AG08396 (cell line): ENCODE data around the gene AS3MT.
"Not testable (repeated sequence)": the region's sequence is repeated elsewhere in the genome, so short reads cannot be mapped to it uniquely, and the experiment has no call there.

ENCODE experiments used
- DNase-seq: peaks from one replicate; pipeline ENCODE4 v3.0.0; 2012; ENCODE audit warnings: low spot score, mixed read lengths

Gene AS3MT

DNA sequence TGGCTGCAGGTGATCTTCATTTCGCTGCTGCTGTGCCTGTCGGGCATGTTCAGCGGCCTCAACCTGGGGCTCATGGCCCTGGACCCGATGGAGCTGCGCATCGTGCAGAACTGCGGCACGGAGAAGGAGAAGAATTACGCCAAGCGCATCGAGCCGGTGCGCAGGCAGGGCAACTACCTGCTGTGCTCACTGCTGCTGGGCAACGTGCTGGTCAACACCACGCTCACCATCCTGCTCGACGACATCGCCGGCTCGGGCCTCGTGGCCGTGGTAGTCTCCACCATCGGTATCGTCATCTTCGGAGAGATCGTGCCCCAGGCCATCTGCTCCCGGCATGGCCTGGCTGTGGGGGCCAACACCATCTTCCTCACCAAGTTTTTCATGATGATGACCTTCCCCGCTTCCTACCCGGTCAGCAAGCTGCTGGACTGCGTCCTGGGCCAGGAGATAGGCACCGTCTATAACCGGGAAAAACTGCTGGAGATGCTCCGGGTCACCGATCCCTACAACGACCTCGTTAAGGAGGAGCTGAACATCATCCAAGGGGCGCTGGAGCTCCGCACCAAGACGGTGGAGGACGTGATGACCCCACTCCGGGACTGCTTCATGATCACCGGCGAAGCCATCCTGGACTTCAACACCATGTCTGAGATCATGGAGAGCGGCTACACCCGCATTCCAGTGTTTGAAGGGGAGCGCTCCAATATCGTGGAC, 50.1 kb downstream of the AS3MT start:
- DNase-seq: peak; percentile 26

DNA sequence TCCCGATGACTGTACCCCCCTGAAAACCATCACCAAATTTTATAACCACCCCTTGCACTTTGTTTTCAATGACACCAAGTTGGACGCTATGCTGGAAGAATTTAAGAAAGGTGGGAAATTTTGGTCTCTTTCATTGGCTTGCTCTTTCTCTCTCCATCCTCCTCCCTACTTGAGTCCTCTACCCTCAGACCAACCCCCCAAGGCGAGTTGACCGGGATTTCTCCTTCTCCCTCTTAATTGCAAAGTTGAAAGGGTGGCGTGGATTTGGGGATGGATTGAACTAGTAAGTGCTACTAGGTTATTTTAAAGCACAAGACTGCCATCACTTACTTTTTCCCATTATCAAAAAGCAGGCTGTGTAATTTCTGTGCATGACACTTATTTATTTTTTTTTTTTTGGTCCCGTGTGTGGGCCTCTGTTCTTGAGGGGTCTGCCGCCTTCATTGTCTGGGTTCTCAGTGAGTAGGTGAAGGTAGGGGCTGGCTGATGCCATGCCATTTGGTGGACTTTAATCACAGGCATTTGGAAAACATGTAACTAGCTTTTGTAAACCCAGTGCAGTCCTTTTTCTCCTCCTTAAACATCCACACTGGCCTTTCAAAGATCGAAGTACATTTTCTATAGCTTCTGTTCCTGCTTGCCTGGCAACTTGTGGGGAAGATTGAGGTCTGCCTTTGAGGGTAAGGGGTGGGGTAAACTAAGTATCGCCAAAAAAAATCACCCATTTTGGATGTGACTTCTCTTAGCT, 50.9 kb downstream of the AS3MT start:
- no peak for DNase-seq

DNA sequence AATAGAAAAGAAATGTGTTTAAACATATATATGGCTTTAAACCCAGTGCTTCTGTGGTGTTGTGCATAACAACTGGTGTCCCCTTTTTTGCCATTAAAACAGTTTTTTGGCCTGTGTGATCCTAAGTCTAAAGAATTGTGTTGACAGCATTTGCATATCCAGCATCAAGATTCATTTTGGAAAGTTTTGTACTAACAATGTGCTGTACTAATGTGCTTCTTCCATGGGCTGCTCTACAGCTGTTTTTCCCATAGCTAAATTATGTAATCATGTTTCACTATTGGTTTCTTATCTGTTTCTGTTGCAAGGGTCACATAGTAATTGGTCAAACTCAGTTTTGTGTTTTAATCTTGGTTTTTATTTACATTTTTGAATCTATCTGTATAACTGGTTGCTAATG, 54.3 kb downstream of the AS3MT start:
- no peak for DNase-seq

DNA sequence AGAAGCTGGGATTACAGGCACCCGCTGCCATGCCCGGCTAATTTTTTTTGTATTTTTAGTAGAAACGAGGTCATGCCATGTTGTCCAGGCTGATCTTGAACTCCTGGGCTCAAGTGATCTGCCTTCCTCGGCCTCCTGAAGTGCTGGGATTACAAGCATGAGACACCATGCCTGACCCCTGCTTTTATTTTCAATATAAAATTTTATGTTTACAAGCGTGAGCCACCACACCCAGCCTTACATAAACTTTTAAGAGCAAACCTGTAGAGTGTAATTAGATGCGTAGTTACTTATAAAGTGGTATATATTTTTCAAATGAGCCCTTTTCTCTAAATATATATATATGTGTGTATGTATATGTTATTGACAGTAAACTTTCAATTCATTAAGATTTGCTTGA, 57.6 kb downstream of the AS3MT start:
- DNase-seq: no peak

DNA sequence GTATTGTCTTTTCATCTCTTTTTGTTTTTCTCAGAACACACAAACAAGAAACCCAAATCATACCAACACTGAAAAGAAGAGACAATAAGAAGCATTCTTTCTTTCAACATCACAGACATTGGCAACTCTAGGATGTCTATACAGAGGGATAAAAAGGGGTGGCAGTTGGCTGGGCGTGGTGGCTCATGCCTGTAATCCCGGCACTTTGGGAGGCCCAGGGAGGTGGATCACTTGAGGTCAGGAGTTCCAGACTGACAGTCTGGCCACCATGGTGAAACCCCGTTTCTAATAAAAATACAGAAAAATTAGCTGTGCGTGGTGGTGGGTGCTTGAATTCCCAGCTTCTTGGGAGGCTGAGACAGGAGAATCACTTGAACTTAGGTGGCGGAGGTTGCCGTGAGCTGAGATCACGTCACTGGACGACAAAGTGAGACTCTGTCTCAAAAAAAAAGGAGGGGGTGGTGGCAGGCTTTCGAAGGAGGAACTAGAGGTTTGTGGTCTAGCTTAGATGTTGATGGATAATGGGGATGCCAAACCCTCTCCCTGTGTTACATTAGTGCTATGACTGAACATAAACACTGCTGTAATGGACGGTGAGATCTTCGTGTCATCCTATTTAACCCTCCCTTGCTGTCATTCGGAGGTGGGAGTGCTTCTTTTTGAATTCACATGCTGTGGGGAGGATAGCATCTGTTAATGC, 58.2 kb downstream of the AS3MT start:
- no peak for DNase-seq

DNA sequence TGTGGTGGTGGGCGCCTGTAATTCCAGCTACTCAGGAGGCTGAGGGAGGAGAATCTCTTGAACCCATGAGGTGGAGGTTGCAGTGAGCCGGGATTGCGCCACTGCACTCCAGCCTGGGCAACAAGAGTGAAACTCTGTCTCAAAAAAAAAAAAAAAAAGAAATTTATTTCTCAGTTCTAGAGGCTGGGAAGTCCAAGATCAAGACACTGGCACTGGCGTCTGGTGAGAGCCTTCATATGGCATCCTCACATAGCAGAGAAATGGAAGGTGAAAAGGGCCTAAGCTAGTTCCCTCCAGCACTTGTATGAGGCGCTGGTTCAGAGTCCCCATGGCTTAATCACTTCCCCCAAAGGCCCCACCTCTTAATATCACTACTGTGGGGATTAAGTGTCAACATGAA, 59.2 kb downstream of the AS3MT start:
- not testable (repeated sequence) for DNase-seq

DNA sequence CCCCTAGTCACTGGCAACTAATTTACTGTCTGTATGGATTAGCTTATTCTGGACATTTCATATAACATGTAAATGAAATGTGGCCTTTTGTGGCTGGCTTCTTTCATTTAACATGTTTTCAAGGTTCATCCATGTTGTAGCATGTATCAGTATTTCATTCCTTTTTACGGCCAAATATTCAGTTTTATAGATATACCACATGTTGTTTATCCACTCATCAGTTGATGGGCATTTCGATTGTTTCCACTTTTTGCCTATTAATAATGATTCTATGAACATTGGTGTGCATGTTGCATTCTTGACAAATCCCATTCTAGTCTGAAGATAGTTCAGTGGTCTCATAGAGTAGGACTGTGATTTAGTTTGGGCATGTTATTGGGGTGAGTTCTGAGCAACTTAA, 61.5 kb downstream of the AS3MT start:
- no peak for DNase-seq

DNA sequence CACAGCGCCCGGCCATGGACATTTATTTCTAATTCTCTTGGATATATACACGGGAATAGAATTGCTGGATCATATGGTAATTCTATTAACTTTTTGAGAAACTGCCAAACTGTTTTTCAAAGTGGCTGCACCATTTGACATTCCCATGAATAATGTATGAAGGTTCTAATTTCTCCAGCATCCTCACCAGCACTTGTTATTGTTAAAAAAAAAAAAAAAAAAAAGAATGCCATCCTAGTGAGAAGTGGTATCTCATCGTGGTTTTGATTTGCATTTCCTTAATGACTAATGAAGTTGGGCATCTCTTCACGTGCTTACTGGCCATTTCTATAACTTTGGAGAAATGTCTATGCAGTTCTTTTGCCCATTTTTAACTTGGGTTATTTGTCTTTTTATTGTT, 62.4 kb downstream of the AS3MT start:
- no peak for DNase-seq

DNA sequence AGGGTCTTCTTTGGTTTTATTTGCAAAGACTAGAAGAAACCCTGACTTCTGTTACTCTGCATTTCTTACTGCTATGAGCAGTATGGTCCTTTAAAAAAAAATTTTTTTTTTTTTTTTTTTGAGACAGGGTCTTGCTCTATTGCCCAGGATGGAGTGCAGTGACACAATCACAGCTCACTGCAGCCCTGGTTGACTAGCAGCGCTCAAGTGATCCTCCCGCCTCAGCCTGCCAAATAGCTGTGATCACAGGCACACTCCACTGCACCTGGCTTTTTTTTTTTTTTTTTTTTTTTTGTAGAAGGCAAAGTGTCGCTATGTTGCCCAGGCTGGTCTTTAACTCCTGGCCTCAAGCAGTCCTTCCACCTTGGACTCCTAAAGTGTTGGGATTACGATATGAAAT, 66.2 kb downstream of the AS3MT start:
- no peak for DNase-seq

DNA sequence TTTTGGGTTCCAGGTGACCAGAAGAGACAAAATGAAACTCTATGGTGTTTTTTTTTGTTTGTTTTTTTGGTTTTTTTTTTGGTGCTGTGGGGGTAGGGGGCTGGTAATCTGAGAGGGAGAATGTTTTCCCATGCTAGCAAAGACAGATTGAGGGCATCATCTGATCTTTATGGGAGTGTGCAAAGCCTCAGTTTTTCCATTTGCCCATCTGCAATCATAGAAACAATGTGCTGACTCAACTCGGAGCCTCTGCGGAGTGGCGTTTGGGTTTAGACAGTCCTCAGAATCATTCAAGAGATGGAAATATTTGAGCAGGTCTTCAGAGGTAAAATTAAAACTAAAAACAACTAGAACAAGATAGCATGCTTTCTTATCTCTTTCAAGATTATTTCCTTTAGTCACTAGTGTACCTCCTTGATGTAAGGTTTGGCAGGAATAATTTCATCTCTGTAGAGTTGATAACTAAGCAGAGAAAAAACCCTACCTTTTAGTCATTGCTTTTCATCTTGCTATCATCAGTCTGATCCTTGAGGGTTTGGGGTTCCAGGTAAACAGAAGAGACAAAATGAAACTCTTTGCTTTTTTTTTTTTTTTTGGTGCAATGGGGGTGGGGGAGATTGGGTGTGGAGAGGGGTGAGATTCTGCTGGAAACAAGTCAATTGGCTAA, 66.8 kb downstream of the AS3MT start:
- no peak for DNase-seq

DNA sequence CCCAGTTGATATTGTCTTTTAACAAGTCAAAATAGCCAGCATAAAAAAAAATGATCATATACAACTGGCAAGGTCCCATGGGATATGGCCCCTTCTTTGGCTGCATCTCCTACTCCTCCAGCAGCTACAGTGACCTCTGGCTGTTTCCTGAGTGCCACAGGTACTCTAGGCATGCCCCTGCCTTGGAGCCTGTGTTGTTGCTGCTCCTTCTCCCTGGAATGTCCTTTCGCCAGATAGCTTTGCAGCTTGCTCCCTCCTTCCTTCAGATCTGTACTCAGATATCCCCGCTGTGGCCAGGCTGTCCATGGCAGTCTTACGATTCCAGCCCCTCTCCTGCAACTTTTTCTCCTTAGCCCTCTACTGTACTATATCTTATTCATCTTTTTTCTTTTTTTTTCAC, 72.1 kb downstream of the AS3MT start:
- no peak for DNase-seq

DNA sequence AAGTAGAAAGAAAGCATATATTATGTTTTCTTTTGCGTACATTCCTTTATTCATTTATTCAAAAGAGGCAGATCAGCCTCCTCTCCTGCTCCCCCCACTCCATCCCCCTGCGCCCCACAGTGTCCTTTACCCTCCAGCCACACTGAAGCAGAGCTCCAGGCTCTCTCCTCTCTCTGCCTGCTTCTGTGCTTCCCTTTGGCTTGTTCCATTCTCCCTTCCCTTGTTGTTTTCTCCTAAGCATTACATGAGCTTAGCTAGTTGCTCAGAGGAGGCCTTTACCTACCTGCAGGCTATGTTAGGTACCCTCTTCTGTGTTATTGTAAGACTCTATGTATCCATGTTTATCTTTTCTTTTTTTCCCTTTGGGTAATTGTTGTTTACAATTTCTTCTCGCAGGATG, 76.2 kb downstream of the AS3MT start:
- no peak for DNase-seq

DNA sequence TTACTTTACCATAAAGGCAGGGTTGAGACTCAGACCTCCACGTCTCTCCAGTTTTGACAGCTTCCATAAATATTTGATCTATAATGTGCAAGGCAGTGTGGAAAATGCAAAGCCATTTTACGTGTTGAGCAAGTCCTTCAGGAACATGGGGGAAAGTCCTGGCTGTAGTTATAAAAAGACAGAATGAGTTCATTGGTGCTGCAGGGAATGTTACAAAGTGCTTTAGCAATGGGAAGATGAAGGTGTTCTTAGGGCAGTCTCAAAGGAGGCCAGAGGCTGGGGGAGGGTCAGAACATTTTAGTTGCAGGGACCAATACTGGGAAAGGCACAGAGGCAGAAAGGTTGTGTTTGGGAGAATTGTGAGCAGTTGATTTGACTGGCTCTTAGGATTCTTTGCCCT, 76.7 kb downstream of the AS3MT start:
- DNase-seq: no peak

DNA sequence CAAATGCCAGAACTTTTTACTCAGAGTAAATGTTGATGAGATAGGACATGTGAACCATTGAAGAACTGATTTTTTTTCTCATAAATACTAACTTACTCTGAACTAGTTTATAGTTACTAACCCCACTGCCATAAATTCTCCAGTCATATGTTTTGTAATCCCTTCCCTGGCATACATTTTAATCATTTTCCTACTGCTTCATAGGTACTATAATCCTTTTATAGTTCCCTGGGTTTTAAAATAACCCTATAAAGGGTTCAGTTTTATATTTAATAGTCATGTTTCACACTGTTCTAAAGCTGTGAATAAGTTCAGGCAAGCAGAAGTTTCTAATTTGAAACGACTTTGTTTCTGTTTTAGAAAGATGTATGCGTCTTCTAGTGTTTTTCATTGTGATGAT, 77.7 kb downstream of the AS3MT start:
- no peak for DNase-seq

DNA sequence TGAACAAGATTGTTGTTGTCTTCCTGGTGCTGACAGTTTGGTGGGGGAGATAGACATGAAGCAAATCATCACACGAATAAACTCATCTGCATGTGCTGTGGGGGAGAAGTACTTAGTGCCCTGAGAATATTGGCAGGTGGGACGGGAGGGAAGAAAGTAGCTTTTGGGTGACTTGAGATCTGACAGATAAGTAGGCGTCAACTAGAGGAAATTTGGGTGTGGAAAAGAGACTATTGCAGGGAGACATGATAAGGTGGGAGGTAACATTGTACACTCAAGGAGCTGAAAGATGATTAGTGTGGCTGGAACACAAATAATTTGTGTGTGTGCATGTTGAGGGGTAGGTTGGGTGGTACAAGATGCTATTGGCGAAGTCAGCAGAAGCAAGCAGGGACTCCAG, 78.9 kb downstream of the AS3MT start:
- DNase-seq: no peak

DNA sequence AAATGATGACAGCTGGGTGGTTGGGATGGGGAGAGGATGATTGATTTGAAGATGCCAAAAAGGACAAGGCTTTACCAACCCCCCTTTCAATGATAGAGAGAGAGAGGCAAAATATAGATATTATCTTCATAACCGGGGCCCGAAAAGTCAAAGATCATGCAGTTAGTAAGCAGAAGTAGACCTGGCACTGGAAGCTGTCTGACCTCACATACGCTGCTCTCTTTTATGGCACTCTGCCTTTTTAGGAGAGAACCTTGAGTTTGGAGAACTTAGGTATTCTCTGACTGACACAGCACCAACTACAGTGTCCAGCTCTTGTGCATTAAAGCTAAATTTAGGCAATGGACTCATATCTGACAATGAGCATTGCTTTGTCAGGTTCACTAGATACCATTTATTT, 79.5 kb downstream of the AS3MT start:
- DNase-seq: no peak

DNA sequence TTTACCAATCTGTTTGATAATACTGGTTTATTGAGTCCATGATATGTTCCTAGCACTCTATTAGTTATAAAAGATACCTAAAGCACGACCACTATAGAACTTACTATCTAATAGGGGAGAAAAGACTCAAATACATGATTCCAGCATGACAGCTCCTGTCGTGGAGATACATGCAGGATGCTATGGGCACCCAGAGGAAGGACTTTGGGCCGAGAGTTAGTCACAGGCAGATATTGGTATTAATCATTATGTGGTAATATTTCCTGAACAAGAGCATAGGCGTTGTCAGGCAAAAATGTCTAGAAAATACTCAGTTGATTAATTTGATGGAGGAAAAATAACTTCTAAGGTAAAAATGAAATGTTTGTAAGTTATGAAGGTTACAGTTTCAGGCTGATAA, 80.6 kb downstream of the AS3MT start:
- DNase-seq: no peak

DNA sequence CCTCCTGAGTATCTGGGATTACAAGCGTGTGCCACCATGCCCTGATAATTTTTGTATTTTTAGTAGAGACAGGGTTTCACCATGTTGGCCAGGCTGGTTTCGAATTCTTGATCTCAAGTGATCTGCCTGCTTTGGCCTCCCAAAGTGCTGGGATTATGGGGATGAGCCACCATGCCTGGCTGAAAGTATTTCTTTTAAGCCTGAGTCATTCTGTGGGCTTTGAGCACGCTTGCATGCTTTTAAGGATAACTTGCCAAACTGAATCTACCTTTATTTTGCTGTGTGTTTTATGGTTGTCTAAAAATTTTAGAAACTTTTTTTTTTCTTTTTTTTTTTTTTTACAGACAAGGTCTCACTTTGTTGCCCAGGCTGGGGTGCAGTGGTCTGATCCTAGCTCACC, 82.0 kb downstream of the AS3MT start:
- no peak for DNase-seq
